Measurements from ENCODE around the gene GPR156. TPM values are rescaled to one million over a fixed set of nuclear protein-coding genes. Genes with fewer than 3 reads are reported as not detected.
A peak's percentile ranks its signal among the peaks of the same experiment; 100 is the strongest.

GPR156 gene
- total RNA-seq, 6 experiments from 2014 or later = 0.14 to 0.29 (median 0.21) TPM

GRCh38 chr3:120145542-120146285, 139.3 kb downstream of the GPR156 start:
- no peaks in the 10 kb centered on the region; the same call in 1 of the 2 replicates for H3K27me3 Mint-ChIP-seq (ENCODE audit: insufficient read depth)
- no peak overlapping the region for H3K4me3 Mint-ChIP-seq
- H3K36me3 Mint-ChIP-seq (ENCODE audit: low read depth) = 0 out of 2 replicates have a peak, but pooled peaks cover 3% of the 10 kb centered on the region
- H3K4me1 Mint-ChIP-seq (ENCODE audit: low read depth) = peaks cover 55% of the 10 kb centered on the region
- peak overlapping the region; percentile 61 for H3K27ac Mint-ChIP-seq
- no peaks in the 10 kb centered on the region for H3K9me3 Mint-ChIP-seq
- DNase-seq = peak; percentile 75
- TF ChIP-seq, protein P1, sequence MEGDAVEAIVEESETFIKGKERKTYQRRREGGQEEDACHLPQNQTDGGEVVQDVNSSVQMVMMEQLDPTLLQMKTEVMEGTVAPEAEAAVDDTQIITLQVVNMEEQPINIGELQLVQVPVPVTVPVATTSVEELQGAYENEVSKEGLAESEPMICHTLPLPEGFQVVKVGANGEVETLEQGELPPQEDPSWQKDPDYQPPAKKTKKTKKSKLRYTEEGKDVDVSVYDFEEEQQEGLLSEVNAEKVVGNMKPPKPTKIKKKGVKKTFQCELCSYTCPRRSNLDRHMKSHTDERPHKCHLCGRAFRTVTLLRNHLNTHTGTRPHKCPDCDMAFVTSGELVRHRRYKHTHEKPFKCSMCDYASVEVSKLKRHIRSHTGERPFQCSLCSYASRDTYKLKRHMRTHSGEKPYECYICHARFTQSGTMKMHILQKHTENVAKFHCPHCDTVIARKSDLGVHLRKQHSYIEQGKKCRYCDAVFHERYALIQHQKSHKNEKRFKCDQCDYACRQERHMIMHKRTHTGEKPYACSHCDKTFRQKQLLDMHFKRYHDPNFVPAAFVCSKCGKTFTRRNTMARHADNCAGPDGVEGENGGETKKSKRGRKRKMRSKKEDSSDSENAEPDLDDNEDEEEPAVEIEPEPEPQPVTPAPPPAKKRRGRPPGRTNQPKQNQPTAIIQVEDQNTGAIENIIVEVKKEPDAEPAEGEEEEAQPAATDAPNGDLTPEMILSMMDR (IDR thresholded peaks at IDR 0.05) = no peak

GRCh38 chr3:120144267-120144666, 140.8 kb downstream of the GPR156 start:
- Mint-ChIP-seq H3K4me1 (ENCODE audit: low read depth) (peaks cover 50% of the 10 kb centered on the region), H3K36me3 (ENCODE audit: low read depth) (0 out of 2 replicates have a peak, but pooled peaks cover 4% of the 10 kb centered on the region), H3K4me3 (peak overlapping the region; percentile 45; the same call in 1 of the 2 replicates), H3K27ac (peak overlapping the region; percentile 69), H3K27me3 (ENCODE audit: insufficient read depth) (no peaks in the 10 kb centered on the region; the same call in 1 of the 2 replicates), H3K9me3 (no peaks in the 10 kb centered on the region)
- DNase-seq = peak; percentile 28
- TF ChIP-seq, protein P1 (IDR thresholded peaks at IDR 0.05) = no peak

DNA sequence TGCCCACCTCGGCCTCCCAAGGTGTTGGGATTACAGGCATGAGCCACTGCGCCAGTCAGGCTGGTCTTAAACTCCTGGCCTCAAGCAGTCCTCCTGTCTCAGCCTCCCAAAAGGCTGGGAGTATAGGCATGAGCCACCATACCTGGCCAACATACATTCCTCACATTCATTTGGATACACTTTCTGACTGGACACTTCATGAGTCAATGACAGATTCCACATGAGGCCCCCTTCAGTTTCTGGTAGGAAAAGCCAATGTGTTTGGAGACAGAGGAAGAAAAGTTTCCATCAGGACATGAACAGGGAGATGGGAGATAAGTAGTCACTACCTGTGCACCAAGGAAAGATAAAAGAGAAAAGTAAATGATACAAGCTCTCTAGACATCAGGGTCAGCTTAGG, 141.3 kb downstream of the GPR156 start:
- Mint-ChIP-seq H3K4me1 (ENCODE audit: low read depth) (peaks cover 46% of the 10 kb centered on the region), H3K4me3 (no peak overlapping the region), H3K9me3 (no peaks in the 10 kb centered on the region), H3K36me3 (ENCODE audit: low read depth) (0 out of 2 replicates have a peak, but pooled peaks cover 4% of the 10 kb centered on the region), H3K27me3 (ENCODE audit: insufficient read depth) (no peaks in the 10 kb centered on the region; the same call in 1 of the 2 replicates), H3K27ac (peak overlapping the region; percentile 69; the same call in 1 of the 2 replicates)
- DNase-seq = no peak
- TF ChIP-seq, protein P1 (IDR thresholded peaks at IDR 0.05) = no peak

DNA sequence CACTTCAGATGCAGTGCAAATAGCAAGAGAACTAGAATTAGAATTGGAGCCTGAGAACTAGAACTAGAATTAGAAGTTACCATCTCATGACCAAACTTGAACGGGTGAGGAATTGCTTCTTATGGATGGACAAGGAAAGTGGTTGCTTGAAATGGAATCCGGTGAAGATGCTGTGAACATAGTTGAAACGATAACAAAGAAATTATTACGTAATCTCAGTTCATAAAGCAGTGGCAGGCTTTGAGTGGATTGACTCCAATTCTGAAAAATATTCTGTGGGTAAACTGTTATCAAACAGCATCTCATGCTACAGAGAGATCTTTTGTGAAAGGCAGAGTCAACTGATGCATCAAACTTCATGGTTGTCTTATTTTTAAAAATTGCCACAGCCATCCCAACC, 142.8 kb downstream of the GPR156 start:
- no peak for DNase-seq
- Mint-ChIP-seq H3K27ac (no peak overlapping the region), H3K4me1 (ENCODE audit: low read depth) (peaks cover 43% of the 10 kb centered on the region), H3K27me3 (ENCODE audit: insufficient read depth) (no peaks in the 10 kb centered on the region; the same call in 1 of the 2 replicates), H3K4me3 (no peak overlapping the region), H3K36me3 (ENCODE audit: low read depth) (0 out of 2 replicates have a peak, but pooled peaks cover 4% of the 10 kb centered on the region), H3K9me3 (no peaks in the 10 kb centered on the region)
- TF ChIP-seq, protein P1 (IDR thresholded peaks at IDR 0.05) = no peak

GRCh38 chr3:120140098-120140742, 144.8 kb downstream of the GPR156 start:
- TF ChIP-seq, protein P1 (IDR thresholded peaks at IDR 0.05) = no peak
- Mint-ChIP-seq H3K4me3 (no peak overlapping the region), H3K9me3 (no peaks in the 10 kb centered on the region), H3K27ac (no peak overlapping the region), H3K4me1 (ENCODE audit: low read depth) (peaks cover 48% of the 10 kb centered on the region), H3K27me3 (ENCODE audit: insufficient read depth) (no peaks in the 10 kb centered on the region; the same call in 1 of the 2 replicates), H3K36me3 (ENCODE audit: low read depth) (0 out of 2 replicates have a peak, but pooled peaks cover 4% of the 10 kb centered on the region)
- no peak for DNase-seq
